GM12878 (cell line): ENCODE data around the gene TMEM91.

Experiments used
- CEBPB ChIP-seq, 2 experiments: fragments of 150-350 bp in 1 of 2; IDR thresholded peaks; 2 replicates each; pipeline ENCODE4 v1.6.1; 2012 to 2014; ENCODE audit warnings: low read depth in 2 of 2, low read length in 2 of 2, borderline replicate concordance in 1 of 2, inconsistent platforms in 1 of 2
- CTCF ChIP-seq, 3 experiments: IDR thresholded peaks in 2 of 3; conservative IDR thresholded peaks in 1 of 3; 2 replicates each; pipeline ENCODE4 v1.5.1; 2011; ENCODE audit warnings: low read depth in 3 of 3, low read length in 3 of 3, mild to moderate bottlenecking in 3 of 3, control low read depth in 2 of 3, moderate library complexity in 2 of 3, inconsistent platforms in 1 of 3, mixed read lengths in 1 of 3; ENCODE audit not compliant: control insufficient read depth in 2 of 3, insufficient read depth in 1 of 3; ENCODE audit errors: extremely low read depth in 1 of 3
- JUNB ChIP-seq: IDR thresholded peaks from 2 replicates; pipeline ENCODE4 v1.6.1; 2016; ENCODE audit warnings: antibody characterized with exemption, mild to moderate bottlenecking
- NR2C2 ChIP-seq: IDR thresholded peaks from 2 replicates; pipeline ENCODE4 v1.6.1; 2011; ENCODE audit warnings: borderline replicate concordance, low read depth; ENCODE audit not compliant: control insufficient read depth, insufficient read length
- POLR2A ChIP-seq: IDR thresholded peaks from 2 replicates; pipeline ENCODE4 v1.6.1; 2011; ENCODE audit warnings: low read depth, mild to moderate bottlenecking, low read length
- SIN3A ChIP-seq: IDR thresholded peaks from 2 replicates; pipeline ENCODE4 v1.6.1; 2012; ENCODE audit warnings: low read depth, low read length, improper control_type of control experiment
- TAF1 ChIP-seq: IDR thresholded peaks from 2 replicates; pipeline ENCODE4 v1.6.1; 2011; ENCODE audit warnings: mild to moderate bottlenecking, low read depth, low read length, borderline replicate concordance
- TCF3 ChIP-seq: IDR thresholded peaks from 2 replicates; pipeline ENCODE4 v1.6.1; 2012; ENCODE audit warnings: low read depth, mild to moderate bottlenecking, low read length, borderline replicate concordance; ENCODE audit not compliant: insufficient read depth
- YY1 ChIP-seq: IDR thresholded peaks from 2 replicates; pipeline ENCODE4 v1.6.1; 2011; ENCODE audit warnings: low read depth, mild to moderate bottlenecking, low read length
- ZBTB4 ChIP-seq: fragments of 450-650 bp; formaldehyde crosslinking; IDR thresholded peaks from 2 replicates; pipeline ENCODE4 v1.4.0; 2022; ENCODE audit warnings: mild to moderate bottlenecking, moderate library complexity
- ZNF274 ChIP-seq: IDR thresholded peaks from one replicate; pipeline ENCODE4 v1.8.0; 2011; ENCODE audit not compliant: insufficient read length, insufficient read depth
- ZNF592 ChIP-seq: fragments of 450-650 bp; IDR thresholded peaks from 2 replicates; pipeline ENCODE4 v1.6.1; 2017; ENCODE audit warnings: mild to moderate bottlenecking, moderate library complexity

GRCh38 chr19:41391618-41392017 is 15.3 kb downstream of the TMEM91 start:
- TF ChIP-seq TCF3, result no peak
- TF ChIP-seq POLR2A, result no peak
- TF ChIP-seq ZNF274, result no peak
- TF ChIP-seq YY1, result no peak
- no peak for TF ChIP-seq CEBPB (IDR thresholded peaks at IDR 0.05; ENCODE audit: borderline replicate concordance in 1 of 2, low read depth in 2 of 2, low read length in 2 of 2)
- TF ChIP-seq SIN3A, result no peak
- TF ChIP-seq CTCF (IDR thresholded peaks at IDR 0.05 in 2 of 3, conservative IDR thresholded peaks at IDR 0.05 in 1 of 3; ENCODE audit: control insufficient read depth in 2 of 3, extremely low read depth in 1 of 3, insufficient read depth in 1 of 3, low read depth in 3 of 3, low read length in 3 of 3), result no peak
- no peak for TF ChIP-seq JUNB
- TF ChIP-seq TAF1, result no peak
- no peak for TF ChIP-seq ZNF592
- TF ChIP-seq ZBTB4 (CRISPR knock-in tag), result no peak
- TF ChIP-seq NR2C2, result no peak
